K562 (cell line): ENCODE measurements around the gene NRP1. TPM values are rescaled to one million over a fixed set of nuclear protein-coding genes. Genes with fewer than 3 reads are reported as not detected.

Experiments
- ATAC-seq: fragments of 200-7000 bp; cut with Tn5 transposase; 3 replicates; pipeline ENCODE4 v1.9.1; 2020; ENCODE audit warnings: moderate library complexity
- BruUV-seq: library from RNA; stranded (reverse); fragments of 400-500 nt; replicated peaks from 2 replicates; lab custom pipeline; 2021; lab: Mats Ljungman, UMichigan
- CTCF ChIA-PET: fragments of 300-600 bp; formaldehyde crosslinking; extraction: SDS; loops from one replicate; lab custom pipeline; 2021; ENCODE audit warnings: low intra/inter-chr PET ratio; lab: Yijun Ruan, JAX
- POLR2A ChIA-PET: fragments of 300-600, 350-650 bp; sonication (Branson Sonifier 250); formaldehyde crosslinking; extraction: SDS; loops from one replicate; lab custom pipeline; 2021; ENCODE audit warnings: antibody characterized with exemption, inconsistent platforms; lab: Yijun Ruan, JAX
- DNase-seq, 4 experiments: peaks; one replicate each; pipeline versions ENCODE4 v3.0.0 to v3.0.0-alpha.2; 2011 to 2018; ENCODE audit warnings: low spot score in 3 of 4, mixed read lengths in 3 of 4; ENCODE audit errors: extremely low read depth in 1 of 4
- FAIRE-seq: peaks from 2 replicates; lab custom pipeline; 2011; peaks lifted over from hg19 to GRCh38; lab: Jason Lieb, UNC
- H2AFZ ChIP-seq: 2 replicates; pipeline ENCODE4 v1.6.0; 2011; ENCODE audit warnings: low read depth, low read length, control low read depth, inconsistent platforms
- H3K27ac ChIP-seq: fragments of 200-600 bp; 3 replicates; pipeline ENCODE4 v1.8.0; 2011; ENCODE audit warnings: low read depth, mild to moderate bottlenecking, control low read depth, inconsistent platforms, low read length, moderate library complexity, mixed read lengths; ENCODE audit errors: extremely low read depth
- H3K27me3 ChIP-seq, 2 experiments: fragments of 300-600 bp in 1 of 2; 2 replicates in 1 of 2; 3 replicates in 1 of 2; pipeline versions ENCODE4 v1.6.0 to v1.8.0; 2011; ENCODE audit warnings: inconsistent platforms in 2 of 2, low read length in 2 of 2, mild to moderate bottlenecking in 1 of 2, mixed read lengths in 1 of 2, moderate library complexity in 1 of 2; ENCODE audit not compliant: control insufficient read depth in 2 of 2, insufficient read depth in 2 of 2
- H3K36me3 ChIP-seq: fragments of 300-600 bp; 3 replicates; pipeline ENCODE4 v1.8.0; 2011; ENCODE audit warnings: mild to moderate bottlenecking, low read length, inconsistent platforms; ENCODE audit not compliant: control insufficient read depth, insufficient read depth
- H3K4me1 ChIP-seq, 2 experiments: fragments of 200-600 bp in 1 of 2; replicated peaks in 1 of 2; 2 replicates in 1 of 2; 3 replicates in 1 of 2; pipeline versions ENCODE4 v1.5.1 to v1.8.0; 2011; ENCODE audit warnings: inconsistent platforms in 2 of 2, low read length in 2 of 2, mild to moderate bottlenecking in 1 of 2, mixed read lengths in 1 of 2, moderate library complexity in 1 of 2; ENCODE audit not compliant: control insufficient read depth in 2 of 2, insufficient read depth in 2 of 2
- H3K4me2 ChIP-seq: 2 replicates; pipeline ENCODE4 v1.6.1; 2011; ENCODE audit warnings: low read length, control low read depth, inconsistent platforms, mixed read lengths; ENCODE audit not compliant: insufficient read depth
- H3K4me3 ChIP-seq: fragments of 200-600 bp; sonication (generic), shearing (Covaris generic); 2 replicates; pipeline ENCODE4 v1.5.1; 2016; ENCODE audit warnings: control low read depth, inconsistent platforms
- H3K79me2 ChIP-seq: fragments of 200-600 bp; 3 replicates; pipeline ENCODE4 v1.8.0; 2011; ENCODE audit warnings: low read length, inconsistent platforms; ENCODE audit not compliant: control insufficient read depth, insufficient read depth
- H3K9ac ChIP-seq, 2 experiments: 2 replicates each; pipeline versions ENCODE4 v1.6.0 to v1.6.1; 2011; ENCODE audit warnings: low read depth in 2 of 2, low read length in 2 of 2, control low read depth in 1 of 2, inconsistent platforms in 1 of 2, mild to moderate bottlenecking in 1 of 2, mixed read lengths in 1 of 2; ENCODE audit not compliant: insufficient read depth in 1 of 2
- H3K9me1 ChIP-seq: one replicate; pipeline ENCODE4 v1.6.0; 2011; ENCODE audit warnings: inconsistent platforms, mild to moderate bottlenecking, low read length, moderate library complexity; ENCODE audit not compliant: control insufficient read depth, insufficient read depth
- H3K9me3 ChIP-seq: replicated peaks from 2 replicates; pipeline ENCODE4 v1.5.1; 2011; ENCODE audit warnings: low read depth, low read length, inconsistent platforms; ENCODE audit not compliant: control insufficient read depth, insufficient read depth
- H4K20me1 ChIP-seq: replicated peaks from 2 replicates; pipeline ENCODE4 v1.6.1; 2011; ENCODE audit warnings: low read length, inconsistent platforms, mixed read lengths; ENCODE audit not compliant: control insufficient read depth, insufficient read depth
- BHLHE40 ChIP-seq: IDR thresholded peaks from 2 replicates; pipeline ENCODE4 v1.6.1; 2011; ENCODE audit warnings: low read length, improper control_type of control experiment
- BRD4 ChIP-seq: fragments of 200-600 bp; sonication (generic); IDR thresholded peaks from 2 replicates; pipeline ENCODE4 v1.6.1; 2017; ENCODE audit warnings: inconsistent platforms
- COPS2 ChIP-seq: fragments of 450-650 bp; conservative IDR thresholded peaks from 2 replicates; pipeline ENCODE4 v1.6.1; 2016; ENCODE audit warnings: mild to moderate bottlenecking, moderate library complexity
- E2F4 ChIP-seq: sonication (generic); formaldehyde crosslinking; IDR thresholded peaks from 2 replicates; pipeline ENCODE4 v1.8.0; 2022; ENCODE audit warnings: mild to moderate bottlenecking, low read depth, missing genetic modification reagents
- EZH2 ChIP-seq: IDR thresholded peaks from 2 replicates; pipeline ENCODE4 v1.6.1; 2012; ENCODE audit warnings: low read depth, mild to moderate bottlenecking, inconsistent platforms, low read length, borderline replicate concordance
- KLF6 ChIP-seq: fragments of 250-450 bp; sonication (Bioruptor Pico); IDR thresholded peaks from 2 replicates; pipeline ENCODE4 v1.4.0; 2020; ENCODE audit warnings: mild to moderate bottlenecking, moderate library complexity, borderline replicate concordance
- PATZ1 ChIP-seq: fragments of 250-450 bp; sonication (Bioruptor Pico); IDR thresholded peaks from 2 replicates; pipeline ENCODE4 v1.5.0; 2020; ENCODE audit warnings: mild to moderate bottlenecking, borderline replicate concordance
- RAD21 ChIP-seq, 2 experiments: fragments of 250-450 bp in 1 of 2; fragments of 450-650 bp in 1 of 2; sonication (Bioruptor Pico) in 1 of 2; formaldehyde crosslinking in 1 of 2; IDR thresholded peaks in 1 of 2; conservative IDR thresholded peaks in 1 of 2; 2 replicates each; pipeline versions ENCODE4 v1.4.0 to v1.8.0; 2020 to 2022; ENCODE audit warnings: mild to moderate bottlenecking in 2 of 2, moderate library complexity in 1 of 2
- TSHZ1 ChIP-seq: fragments of 250-450 bp; sonication (Bioruptor Pico); IDR thresholded peaks from 2 replicates; pipeline ENCODE4 v1.4.0; 2020; ENCODE audit warnings: mild to moderate bottlenecking, moderate library complexity
- ZBTB1 ChIP-seq: sonication (generic); formaldehyde crosslinking; IDR thresholded peaks from 2 replicates; pipeline ENCODE4 v1.8.1; 2023; ENCODE audit warnings: missing genetic modification reagents, low read depth, mild to moderate bottlenecking, borderline replicate concordance
- ZNF133 ChIP-seq: fragments of 250-450 bp; sonication (Bioruptor Pico); IDR thresholded peaks from 2 replicates; pipeline ENCODE4 v1.4.0; 2020; ENCODE audit warnings: mild to moderate bottlenecking
- ZNF3 ChIP-seq: fragments of 250-450 bp; sonication (Bioruptor Pico); IDR thresholded peaks from 2 replicates; pipeline ENCODE4 v1.5.0; 2021; ENCODE audit warnings: mild to moderate bottlenecking, moderate library complexity
- ZNF655 ChIP-seq: fragments of 250-450 bp; sonication (Bioruptor Pico); IDR thresholded peaks from 2 replicates; pipeline ENCODE4 v1.5.0; 2021
- WGBS: fragments of 100-300 bp; shearing (Covaris generic); methylation state at CpG from one replicate; pipeline ENCODE4 v1.1.6; 2016; ENCODE audit warnings: low coverage, mixed read lengths; ENCODE audit not compliant: insufficient coverage; ENCODE audit errors: missing lambda C conversion rate; 5-methylcytosine and 5-hydroxymethylcytosine counted together
- in situ Hi-C: fragments of 300-500 bp; cut with MboI; formaldehyde crosslinking; loops from 4 replicates; pipeline ENCODE4 v1.15.0; 2018; ENCODE audit warnings: inconsistent platforms, mixed read lengths
- intact Hi-C: fragments of 100-400 bp; cut with micrococcal nuclease; formaldehyde crosslinking; loops from 2 replicates; pipeline ENCODE4 v1.14.2; 2022
- polyA plus RNA-seq, 8 experiments: library from polyadenylated mRNA; depleted of rRNA in 4 of 8; stranded (reverse) in 5 of 8; unstranded in 3 of 8; fragments of >200 nt; fragmentation: Nextera tagmentation in 2 of 8; fragmentation: Illumina TruSeq in 1 of 8; extraction: Ambion mirVana in 2 of 8; extraction: Trizol in 1 of 8; gene quantifications; 2 replicates each; pipeline versions ENCODE4 v1.2.1 to v1.2.3, GENCODE V29; 2011 to 2014; ENCODE audit warnings: inconsistent platforms in 1 of 8, missing spikeins in 1 of 8
- total RNA-seq, 7 experiments: library from RNA; depleted of rRNA in 6 of 7; stranded (reverse); fragments of >200 nt in 6 of 7; fragmentation: Illumina TruSeq in 2 of 7; extraction: Trizol in 2 of 7; gene quantifications; 2 replicates each; pipeline versions ENCODE4 v1.2.1 to v1.2.3, GENCODE V29; 2011 to 2021; ENCODE audit warnings: low replicate concordance in 1 of 7

NRP1 gene
- total and polyA plus RNA-seq, 9 of the 15 experiments (the other 6 are each of a cell fraction or from before 2014, with no cell fraction given), result 0.01 to 0.38 (median 0.04) TPM; not detected in 5

GRCh38 chr10:33235951-33236350 lies 98.5 kb downstream of the NRP1 start (continued):
- TF ChIP-seq BHLHE40 (no peak), COPS2 (no peak), KLF6 (no peak)

- WGBS, result 0% methylated on average over 8 of the region's 8 CpGs
- Histone ChIP-seq H3K27ac (no peak overlapping the region), H4K20me1 (no peaks in the 10 kb centered on the region), H3K4me3 (no peak overlapping the region), H3K4me1 (no peaks in the 10 kb centered on the region), H3K9ac (no peak overlapping the region), H3K9me1 (no peaks in the 10 kb centered on the region), H3K9me3 (no peaks in the 10 kb centered on the region), H3K79me2 (no peaks in the 10 kb centered on the region), H2AFZ (no peak overlapping the region), H3K27me3 (peaks cover 0 to 2% of the 10 kb centered on the region in 2 experiments; a peak in 1 of 5 replicates), H3K4me2 (no peak overlapping the region), H3K36me3 (no peaks in the 10 kb centered on the region)
- intact Hi-C loops (no loop called here), in situ Hi-C loops (no loop called here)
- ChIA-PET CTCF (no interaction called here), POLR2A (no interaction called here)
- DNase-seq (no peak), ATAC-seq (no peak), FAIRE-seq (no peak)
- no TSS peak for BruUV-seq
- TF ChIP-seq E2F4 (CRISPR knock-in tag), result no peak
- no peak for TF ChIP-seq EZH2
- TF ChIP-seq ZNF133 (CRISPR knock-in tag), result no peak
- no peak for TF ChIP-seq ZNF655 (CRISPR knock-in tag)
- no peak for TF ChIP-seq TSHZ1 (CRISPR knock-in tag)
- TF ChIP-seq PATZ1 (CRISPR knock-in tag), result no peak
- no peak for TF ChIP-seq RAD21 (CRISPR knock-in tag; conservative IDR thresholded peaks at IDR 0.05 in 1 of 2, IDR thresholded peaks at IDR 0.05 in 1 of 2)
- no peak for TF ChIP-seq BRD4
- no peak for TF ChIP-seq ZBTB1 (CRISPR knock-in tag)
- TF ChIP-seq ZNF3, result no peak
Measured at GRCh38 chr10:33235251-33235884, 99.1 kb downstream of the NRP1 start.
